Fibroblast of skin of abdomen (primary cell): ENCODE results near the gene TRPV5.

Experiments
- DNase-seq: peaks from one replicate; pipeline ENCODE4 v3.0.0-alpha.2; 2013

Gene TRPV5

DNA sequence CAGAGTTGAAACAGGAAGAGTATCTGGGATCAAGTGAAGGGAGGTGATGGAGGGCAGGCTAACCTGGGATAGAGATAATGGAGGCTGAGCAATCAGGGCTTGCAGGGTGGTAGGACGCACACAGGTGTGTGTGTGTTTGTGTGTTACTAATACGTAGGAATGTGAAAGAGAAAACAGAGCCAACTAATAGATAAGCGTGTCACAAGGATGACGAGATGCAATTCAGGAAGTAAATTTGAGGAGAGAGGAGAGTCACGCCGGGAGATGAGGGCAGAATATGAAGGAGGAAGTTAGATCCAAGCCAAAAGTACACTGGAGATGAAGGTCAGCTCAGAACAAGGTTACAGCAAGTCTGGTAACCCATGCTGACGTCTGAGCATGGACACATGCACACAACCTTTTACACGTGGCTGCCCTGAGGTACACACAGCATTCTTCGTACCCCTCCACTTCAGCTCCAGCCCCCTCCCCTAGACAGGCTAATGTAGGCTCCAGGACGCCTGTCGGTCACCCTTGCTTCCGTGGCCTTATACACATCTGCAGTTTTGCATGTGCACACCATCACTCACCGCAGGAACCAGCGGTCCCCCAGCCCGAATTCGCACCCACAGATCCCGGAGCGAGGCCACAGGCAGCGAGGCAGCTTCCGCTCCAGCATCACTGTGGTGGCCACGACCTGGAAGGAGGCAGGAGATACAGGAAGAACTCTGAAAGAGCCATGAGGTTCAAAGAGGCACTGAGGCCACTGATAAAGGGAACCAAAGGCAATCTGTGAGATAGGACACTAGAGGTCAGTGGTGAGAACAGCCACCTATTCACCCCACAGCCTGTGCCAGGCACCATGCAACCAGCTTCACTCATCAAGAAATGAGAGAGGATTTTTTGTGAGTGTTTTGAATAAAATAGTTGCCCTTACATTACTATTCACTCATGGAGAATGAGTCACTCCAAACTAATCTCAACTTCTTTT lies 24.3 kb downstream of the TRPV5 start:
- no peak for DNase-seq

DNA sequence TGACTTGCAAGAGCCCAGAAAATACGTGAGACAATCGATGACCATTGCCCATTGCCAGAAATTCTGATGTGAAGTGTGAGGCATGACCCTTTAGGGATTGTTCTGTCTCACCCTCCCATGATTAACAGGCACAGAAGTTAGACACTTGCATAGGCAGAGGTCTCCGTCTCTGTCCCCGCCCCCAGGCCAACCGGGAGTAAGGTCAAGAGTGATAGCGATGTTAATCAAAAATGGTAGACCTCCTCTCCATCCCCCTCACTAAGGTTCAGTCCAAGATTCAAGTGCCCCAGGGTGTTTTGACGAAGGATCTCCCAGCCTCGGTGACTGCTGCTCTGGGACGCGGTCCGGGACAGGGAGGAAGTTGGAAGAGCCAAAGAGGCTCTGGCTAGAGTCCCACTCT lies 25.3 kb downstream of the TRPV5 start:
- DNase-seq: no peak

DNA sequence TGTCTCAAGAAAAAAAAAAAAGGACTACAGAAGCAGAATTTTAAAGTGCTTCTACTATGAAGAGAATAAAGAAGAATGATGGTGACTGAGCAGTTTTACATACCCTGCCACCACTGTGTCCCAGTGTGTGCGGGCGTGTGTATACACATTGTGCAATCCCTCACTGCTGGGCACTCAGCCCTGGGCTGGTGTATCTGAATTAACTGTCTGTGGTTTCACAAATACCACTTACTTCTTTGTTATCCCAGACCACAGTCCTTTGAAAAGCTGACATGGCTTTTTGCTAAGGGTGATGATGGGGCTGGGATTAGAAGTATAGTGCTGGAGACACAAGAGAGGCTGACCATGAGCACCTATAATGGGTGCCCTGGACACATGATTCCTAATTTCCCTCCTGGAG lies 26.9 kb downstream of the TRPV5 start:
- DNase-seq: no peak

DNA sequence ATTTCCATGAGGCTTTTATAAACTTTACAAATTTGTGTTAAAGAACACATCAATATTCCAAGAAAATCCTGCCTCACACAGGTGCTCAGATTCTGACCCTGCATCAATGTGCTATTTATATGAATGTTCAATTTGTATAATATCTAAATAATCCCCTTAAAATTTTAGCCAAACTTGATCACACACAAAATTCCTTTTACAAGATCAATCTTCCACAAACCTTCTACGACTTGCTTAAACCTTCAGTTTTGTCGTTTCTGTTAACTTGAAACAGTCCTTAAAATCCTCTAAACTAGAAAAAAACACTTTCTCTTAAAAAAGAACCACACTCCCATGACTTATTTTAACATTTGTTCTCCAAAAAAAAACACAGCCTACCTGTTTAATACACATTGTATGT lies 27.8 kb downstream of the TRPV5 start:
- DNase-seq: no peak

DNA sequence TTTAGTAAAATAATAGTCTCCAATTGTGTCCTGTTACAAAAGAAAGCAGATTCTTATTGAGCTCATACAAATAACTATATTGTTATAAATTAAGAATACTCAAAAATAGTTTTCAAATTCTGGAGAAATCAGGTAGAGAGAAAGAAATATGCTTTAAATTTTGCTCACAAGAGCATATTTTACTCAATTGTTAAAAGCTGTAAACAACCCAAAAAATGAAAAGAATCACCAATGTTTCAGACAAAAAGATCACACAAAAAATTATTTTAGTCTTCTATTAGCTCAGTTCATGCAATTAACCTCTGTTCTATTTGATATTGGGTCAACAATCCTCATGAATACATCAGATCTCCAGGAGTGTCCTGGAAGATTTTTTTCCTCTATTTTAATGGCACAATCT lies 29.4 kb downstream of the TRPV5 start:
- DNase-seq: no peak

DNA sequence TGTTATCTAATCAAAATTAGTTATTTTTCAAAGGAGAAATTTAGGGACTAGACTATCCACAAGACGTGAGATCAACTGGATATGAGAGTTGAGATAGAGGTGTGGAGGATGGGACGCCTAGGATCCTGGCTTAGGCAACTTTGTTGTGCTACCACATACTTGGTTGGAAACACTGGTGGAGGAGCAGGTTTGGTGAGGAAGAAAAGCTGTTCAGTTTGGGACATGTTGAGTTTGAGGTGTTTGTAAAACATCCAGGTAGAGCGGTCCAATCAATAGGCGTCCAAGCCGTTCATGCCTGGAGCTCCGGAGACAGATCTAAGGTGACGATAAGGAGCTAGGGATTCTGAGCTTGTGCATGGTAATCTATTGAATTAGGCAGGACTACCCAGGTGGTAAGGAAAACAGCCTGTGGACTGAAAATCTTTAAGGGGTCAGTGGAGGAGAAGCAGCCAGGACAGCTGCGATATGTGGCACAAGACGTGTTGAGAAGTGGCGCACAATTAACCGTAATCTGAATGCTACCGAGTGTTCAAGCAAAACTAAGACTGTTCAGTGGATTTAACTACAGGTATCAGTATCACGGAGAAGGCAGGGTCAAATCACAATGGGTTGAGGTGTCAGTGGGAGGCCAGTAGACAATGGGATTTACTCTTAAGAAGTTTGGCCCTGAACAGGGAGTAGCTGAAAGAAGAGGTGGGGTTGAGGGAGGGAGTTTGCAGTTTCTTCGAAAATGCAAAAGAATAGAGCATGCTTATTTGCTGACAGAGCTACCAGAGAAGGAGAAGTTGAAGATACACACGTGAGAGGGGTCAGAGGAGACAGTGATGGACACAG lies 31.9 kb downstream of the TRPV5 start:
- DNase-seq: no peak

DNA sequence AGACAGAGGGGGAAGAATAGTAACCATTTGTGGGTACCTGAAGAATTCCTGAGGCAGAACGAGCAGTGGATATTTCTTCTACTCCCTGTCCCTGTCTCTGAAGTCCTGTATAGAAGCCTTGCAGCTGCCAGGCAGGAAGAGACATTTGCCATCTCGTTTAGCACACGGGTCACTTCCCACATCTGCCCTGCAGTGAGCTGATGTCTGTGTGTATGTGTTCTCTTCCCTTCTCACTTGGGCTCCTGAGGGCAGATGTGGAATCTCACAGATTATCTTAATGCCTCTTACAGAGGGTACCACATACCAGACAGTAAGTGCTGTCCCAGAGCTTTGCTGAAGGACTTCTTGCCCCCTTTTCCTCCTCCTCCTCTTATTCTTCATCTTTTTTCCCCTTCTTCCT lies 33.9 kb downstream of the TRPV5 start:
- DNase-seq: no peak

DNA sequence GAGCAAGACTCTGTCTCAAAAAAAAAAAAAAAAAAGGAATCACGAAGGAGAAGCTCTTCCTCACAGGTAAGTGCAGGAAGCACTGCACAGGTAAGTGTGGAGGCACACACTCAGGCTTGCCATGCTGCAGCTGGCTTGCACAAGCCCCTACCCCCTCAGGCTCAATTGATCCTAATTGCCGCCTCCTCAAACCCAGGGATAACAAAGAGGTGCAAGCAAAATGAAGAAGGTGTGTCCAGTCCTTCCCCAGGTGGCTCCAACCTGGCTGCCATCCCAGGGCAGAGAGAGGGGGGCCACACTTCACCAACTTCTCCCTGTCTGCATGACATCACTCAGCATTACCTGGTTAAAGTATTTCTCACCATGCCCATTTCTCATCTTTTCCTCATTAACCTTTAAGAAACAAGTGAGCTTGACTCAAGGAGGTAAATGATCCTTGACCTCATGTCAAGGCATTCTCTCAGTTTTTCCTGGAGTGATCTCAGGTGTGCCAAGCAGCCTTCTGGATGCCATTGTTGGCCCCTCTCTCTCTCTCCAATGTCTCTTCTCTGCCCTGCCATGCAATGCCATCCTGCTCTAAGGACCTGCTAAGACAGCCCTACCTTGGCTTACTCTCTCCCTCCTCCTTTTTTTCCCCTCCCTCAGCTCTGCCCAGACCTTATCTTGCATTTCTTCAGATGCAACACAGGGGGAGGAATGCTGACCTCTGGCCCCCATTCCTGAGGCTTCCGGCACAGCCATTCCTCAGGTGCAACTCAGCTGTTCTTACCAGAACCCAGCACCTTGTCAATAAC lies 35.0 kb downstream of the TRPV5 start:
- no peak for DNase-seq

DNA sequence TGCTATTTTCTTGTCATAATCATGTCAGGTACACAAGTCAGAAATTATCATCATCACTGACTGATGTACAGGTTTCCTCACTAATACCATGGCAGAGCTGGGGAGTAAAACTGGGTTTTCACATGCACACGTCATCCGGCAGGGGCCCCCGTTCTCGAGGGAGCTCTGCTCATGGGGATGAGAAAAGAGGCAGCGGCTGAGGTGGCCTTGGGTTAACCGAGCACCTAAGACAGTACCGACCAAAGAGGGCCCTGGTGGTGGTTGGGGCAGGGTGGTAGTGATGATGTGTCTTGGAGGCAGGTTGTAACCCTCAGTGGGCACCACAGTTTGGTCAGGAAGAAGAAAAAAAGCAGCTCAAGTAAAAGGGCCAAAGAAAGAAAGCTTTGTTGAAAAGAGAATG lies 35.9 kb downstream of the TRPV5 start:
- no peak for DNase-seq

DNA sequence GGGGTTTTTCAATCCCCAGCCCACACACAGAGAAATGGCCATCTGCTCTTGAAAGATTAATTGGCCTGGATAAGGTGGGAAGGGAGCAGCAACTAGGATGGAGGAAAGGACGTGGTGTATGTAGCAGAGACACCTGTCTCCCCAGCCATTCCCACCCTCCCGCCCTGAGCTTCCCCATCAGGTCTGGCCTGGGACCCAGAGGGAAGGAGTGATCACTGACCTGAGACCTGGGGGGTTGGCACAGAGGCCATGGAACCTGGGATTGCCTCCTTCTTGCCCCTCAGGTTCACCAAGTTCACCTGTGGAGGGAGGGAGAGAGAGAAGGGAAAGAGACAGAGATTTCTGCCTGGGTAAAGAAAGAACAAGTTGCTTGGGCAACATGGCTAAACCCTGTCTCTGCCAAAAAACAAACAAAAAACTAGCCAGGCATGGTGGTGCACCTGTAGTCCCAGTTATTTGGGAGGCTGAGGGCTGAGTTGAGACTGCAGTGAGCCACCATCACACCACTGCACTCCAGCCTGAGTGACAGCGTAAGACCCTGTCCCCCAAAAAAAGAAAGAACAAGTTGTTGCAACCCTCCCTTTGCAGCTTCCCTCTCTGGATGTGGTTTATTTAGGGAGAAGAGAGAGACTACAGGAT lies 36.7 kb downstream of the TRPV5 start:
- DNase-seq: no peak

DNA sequence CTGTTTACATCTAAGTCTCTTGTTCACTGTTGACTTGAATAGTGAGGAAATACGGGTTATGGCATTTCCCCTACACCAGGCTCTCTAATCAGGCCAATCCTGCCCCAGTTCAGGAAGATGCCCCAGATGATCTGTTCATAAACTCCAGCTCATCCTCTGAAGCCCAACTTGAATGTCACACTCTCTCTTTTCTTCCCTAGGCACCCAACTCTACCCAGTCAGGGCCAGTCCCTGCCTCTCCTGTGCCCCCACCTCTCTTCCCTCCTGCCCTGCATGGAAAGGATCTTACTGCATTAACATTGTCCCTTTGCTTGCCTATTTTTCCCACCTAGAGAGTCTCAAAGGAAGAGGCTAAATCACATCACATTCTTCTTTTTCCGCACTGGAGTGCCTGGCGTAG lies 37.4 kb downstream of the TRPV5 start:
- no peak for DNase-seq

DNA sequence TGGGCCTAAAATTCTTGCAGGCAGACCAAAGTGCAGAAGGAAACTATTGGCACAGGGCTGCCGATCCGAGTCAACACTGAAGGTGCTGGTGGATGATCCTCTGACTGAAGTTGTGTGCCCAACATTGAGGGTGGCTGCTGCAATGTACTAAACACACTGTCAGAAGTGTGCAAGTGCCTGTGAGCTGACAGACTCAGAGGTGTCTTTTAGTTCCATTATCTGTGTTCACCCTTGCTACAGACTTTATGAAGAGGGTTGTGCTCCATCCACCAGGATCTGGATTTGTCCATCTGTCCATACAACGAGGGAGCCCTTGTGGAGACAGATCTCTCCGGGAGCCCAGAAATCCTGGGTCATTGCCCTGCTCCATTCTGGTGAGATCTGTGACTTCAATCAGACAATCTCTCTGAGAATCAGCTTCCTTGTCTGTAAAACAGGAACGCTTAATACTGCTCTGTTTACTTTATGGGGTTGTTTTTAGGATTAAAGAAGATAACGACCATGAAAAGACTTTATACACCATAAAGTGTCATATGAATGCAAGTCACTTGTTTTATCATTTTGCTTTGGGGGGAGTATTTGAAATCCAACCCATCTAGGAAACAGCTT lies 38.5 kb downstream of the TRPV5 start:
- DNase-seq: no peak

DNA sequence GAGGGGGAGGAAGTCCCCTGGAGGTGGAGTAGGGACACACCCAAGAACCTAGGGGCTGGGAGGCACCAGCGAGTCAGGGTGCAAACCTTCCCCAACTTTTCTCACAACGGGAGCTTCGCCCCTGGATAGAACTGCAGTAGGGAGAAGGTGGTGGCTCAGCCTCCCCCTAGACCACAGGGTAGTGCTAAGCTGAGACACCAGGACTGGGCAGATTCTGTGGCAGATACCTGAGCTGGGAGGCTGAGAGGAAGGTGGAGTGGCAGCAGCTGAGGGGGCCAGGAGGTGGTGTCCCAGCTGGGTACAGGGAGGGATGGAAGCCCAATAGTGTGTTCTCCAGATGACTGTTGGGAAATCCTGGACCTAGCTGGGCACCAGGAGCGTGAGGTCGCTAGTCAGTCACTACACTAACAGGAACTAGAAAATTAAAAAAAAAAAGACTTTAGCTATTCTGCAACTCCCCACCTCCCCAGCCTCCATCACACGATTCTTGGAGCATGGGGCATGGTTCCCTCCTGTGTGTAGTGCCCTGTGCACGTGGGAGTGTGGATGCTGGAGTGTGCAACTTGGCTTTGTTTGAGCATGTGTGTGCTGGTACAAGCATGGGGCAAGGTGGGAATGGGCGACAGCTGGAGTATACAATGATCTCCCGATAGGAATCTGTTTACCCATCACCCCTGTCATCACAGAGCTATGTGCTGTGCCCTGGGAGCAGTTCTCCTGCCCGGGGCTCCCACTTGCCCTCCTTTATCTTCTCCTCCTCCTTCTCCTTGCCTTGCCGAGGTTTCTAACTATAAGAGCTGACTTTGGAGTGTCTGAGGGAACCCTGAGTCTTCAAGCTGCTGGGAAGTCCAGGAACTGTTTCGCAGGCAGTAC lies 39.2 kb downstream of the TRPV5 start:
- no peak for DNase-seq

DNA sequence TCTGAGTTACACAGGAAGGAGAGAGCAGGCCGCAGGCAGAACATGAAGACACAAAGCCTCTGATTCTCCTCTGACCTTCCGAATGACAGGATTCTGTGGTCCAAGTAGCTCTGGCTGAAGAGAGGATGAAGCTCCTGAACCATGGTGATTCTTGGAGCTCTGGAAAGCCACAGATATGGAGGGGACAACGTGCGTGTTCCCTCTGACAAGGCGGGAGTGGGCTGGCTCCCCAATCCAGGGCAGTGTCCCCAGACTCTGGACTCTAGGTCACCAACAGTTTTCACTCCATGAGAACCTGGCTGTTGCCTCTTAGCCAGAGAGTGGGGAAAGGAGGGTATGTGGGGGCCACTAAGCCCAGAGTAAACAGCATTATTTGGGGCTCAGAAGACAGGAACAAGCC lies 40.6 kb downstream of the TRPV5 start:
- DNase-seq: no peak

DNA sequence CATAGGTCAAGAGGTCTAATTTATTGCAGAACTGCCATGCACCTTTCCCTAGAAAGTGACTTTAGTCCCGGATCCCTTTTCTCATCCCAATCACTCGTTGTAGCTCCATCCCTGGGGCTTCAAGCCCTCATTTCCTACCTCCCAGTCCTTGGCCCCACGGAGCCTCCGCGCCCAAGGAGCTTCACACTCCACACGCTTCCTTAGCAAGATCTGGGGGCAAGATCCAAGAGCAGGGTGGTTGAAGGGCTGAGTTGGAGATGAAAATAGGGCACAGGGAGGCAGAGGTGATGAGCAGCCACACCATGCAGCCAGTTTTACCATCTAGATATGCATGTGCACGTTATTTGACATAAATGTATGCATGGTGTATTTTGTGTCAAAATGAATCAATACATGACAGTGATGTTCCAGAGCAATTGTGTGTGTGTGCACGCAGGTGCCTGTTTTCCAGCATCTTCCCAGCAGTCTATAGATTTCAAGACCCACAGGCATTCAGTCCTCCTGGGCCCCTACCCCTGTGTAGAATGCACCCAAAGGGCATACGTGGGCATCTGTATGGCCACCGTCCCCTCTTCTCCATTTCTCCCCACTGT lies 42.0 kb downstream of the TRPV5 start:
- DNase-seq: no peak

DNA sequence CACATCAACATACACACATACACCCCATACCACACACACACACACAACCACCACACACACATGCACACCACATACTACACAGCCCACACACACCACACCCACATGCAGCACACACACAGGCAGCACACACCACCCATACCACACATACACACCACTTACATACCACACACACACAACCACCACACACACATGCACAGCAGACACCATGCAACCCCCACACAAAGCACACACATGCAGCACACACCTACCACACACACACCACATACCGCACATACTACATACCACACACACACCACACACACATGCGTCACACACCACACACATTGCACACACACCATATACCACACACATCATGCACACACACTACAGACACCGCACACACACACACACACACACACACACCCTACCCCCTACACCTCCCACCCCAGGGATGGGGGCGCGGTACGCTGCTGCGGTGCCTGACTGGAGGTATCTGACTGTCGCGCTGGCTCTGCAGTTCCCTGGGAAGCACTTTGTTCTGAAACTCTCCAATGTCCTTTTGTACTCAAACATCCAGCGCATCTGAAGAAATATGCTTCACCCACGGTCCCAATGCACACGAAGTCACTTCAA lies 42.6 kb downstream of the TRPV5 start:
- no peak for DNase-seq

DNA sequence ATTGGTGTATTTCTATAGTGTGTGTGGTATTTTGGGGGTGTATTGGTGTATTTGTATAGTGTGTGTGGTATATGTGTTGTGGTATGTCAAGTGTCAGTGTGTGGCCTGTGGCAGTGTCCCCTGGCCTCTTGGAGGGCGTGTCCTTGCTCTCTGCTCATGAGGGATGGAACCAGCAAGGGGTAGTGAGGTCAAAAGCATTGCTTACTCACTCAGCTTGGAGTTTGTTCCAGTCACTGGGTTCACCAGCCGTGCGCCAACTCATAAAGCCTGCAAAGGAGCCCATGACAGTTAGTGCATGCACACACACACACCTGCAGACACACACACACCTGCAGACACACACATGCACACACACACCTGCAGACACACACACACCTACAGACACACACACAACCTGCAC lies 43.7 kb downstream of the TRPV5 start:
- DNase-seq: no peak

DNA sequence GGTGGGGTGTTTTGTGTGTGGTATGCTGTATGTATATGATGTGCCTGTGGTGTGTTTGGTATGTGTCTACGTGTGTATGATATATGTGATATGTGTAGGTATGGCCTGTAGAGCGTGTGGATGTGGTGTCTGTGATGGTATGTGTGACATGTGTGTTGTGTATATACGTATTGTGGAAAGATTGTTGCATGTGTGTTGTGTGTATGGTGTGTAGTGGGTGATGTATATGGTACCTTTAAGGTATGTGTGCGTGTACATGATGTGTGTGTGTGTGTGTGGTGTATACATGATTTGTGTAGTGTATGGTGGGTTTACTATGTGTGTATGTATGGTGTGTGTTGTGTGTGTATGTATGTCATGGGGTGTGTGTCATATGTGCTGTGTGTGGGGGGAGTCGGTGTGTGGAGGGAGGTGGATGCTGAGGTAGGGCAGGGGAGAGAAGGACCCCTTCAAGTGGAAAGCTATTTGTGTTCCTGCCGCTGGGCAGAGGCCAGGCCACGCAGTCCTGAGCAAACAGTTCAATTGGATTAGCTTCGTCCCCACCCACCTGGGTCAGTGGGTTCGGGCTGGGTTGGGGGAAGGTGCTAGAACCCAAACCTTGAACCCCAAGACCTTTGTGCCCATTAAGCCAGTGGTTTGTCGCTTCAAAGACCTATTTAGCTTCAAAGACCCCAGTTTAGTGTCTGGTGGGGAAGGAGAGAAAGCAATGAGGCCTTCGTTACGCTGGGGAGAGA lies 46.1 kb downstream of the TRPV5 start:
- DNase-seq: no peak

DNA sequence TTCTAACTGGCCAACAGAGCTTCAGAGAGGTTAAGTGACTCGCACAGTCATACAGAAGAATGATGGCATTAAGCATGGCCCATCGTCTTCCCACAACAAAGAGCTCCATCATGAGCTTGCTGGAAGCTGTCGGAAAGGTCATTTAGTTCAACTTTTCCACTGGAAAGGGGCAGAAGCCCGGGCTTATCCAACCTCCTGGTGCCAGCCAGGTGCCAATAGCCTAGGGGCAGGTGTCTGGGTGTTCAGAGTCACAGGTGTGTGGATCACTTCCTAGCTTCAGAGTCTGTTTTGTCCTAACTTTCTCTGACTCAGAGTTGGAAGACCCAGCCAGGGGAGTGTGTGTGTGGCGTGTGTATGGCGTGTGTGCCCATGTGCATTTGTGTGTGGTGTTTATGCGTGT lies 46.7 kb downstream of the TRPV5 start:
- DNase-seq: no peak
